ENCODE data around the gene TFPT. TPM values are rescaled to one million over a fixed set of nuclear protein-coding genes. Genes with fewer than 3 reads are reported as not detected.

The TFPT gene
- total and polyA plus RNA-seq, 2 of the 13 experiments (the other 11 are each of a cell fraction or from before 2014, with no cell fraction given): 8.4 to 10.7 TPM

GRCh38 chr19:54063350-54064116 is 51.9 kb downstream of the TFPT start, which contains the start of gene VSTM1:
Gene VSTM1, minus strand, starts transcription at chr19:54063897. Its CDS starts 120 bp downstream, at chr19:54063777.
- FAIRE-seq: no peak
- no peak within 1 kb of the TSS for H2AFZ ChIP-seq (ENCODE audit: low read length)
- no peaks in the 10 kb centered on the region for H3K36me3 ChIP-seq (replicated peaks in 1 of 2; ENCODE audit: control insufficient read depth in 1 of 2, insufficient read depth in 2 of 2, low read length in 2 of 2)
- ChIA-PET POLR2A (no interaction called here), CTCF (ENCODE audit: low intra/inter-chr PET ratio, low total read pairs) (no interaction called here)
- no TSS peak for BruUV-seq (replicated peaks)
- DNase-seq (ENCODE audit: low spot score): no peak
- no peak within 1 kb of the TSS for H3K4me2 ChIP-seq (ENCODE audit: low read depth, low read length)
- no peak for ATAC-seq
- WGBS (ENCODE audit: low lambda C conversion rate): 73% methylated on average over 34 of the region's 34 CpGs
- H3K4me1 ChIP-seq (ENCODE audit: insufficient read depth, low read length): no peaks in the 10 kb centered on the region
- no peak within 1 kb of the TSS for H3K27ac ChIP-seq (ENCODE audit: extremely low read length, insufficient read depth, low read length)
- intact Hi-C loops (cut with micrococcal nuclease; ENCODE audit: unreplicated experiment): no loop called here
- H3K9me3 ChIP-seq (ENCODE audit: low read length): no peaks in the 10 kb centered on the region
- in situ Hi-C loops (cut with HindIII; ENCODE audit: extremely low pct_ligation_motif_present, low pct_unique_long_range_greater_than_20kb): no loop called here
- H3K4me3 ChIP-seq (replicated peaks in 1 of 3; ENCODE audit: insufficient read depth in 1 of 3, low read depth in 2 of 3, low read length in 3 of 3): no peak within 1 kb of the TSS
- H3K79me2 ChIP-seq (ENCODE audit: insufficient read depth, low read length): no peaks in the 10 kb centered on the region
- H4K20me1 ChIP-seq (ENCODE audit: insufficient read depth, low read length): no peaks in the 10 kb centered on the region
- H3K27me3 ChIP-seq (ENCODE audit: control insufficient read depth in 1 of 2, insufficient read depth in 2 of 2, low read length in 2 of 2): peaks cover 0 to 14% of the 10 kb centered on the region in 2 experiments; a peak in 2 of 5 replicates
- no peak within 1 kb of the TSS for H3K9ac ChIP-seq (ENCODE audit: insufficient read depth, low read depth, low read length)
- TF ChIP-seq CREBL2 (CRISPR knock-in tag; IDR thresholded peaks at IDR 0.05; ENCODE audit: borderline replicate concordance) (no peak), ZZZ3 (CRISPR knock-in tag; IDR thresholded peaks at IDR 0.05; ENCODE audit: borderline replicate concordance) (no peak), ZBTB10 (CRISPR knock-in tag; IDR thresholded peaks at IDR 0.05; ENCODE audit: borderline replicate concordance) (no peak), ZBTB34 (CRISPR knock-in tag; IDR thresholded peaks at IDR 0.05) (no peak), HIC2 (CRISPR knock-in tag; IDR thresholded peaks at IDR 0.05; ENCODE audit: low read depth) (no peak), ZNF263 (CRISPR knock-in tag; IDR thresholded peaks at IDR 0.05) (no peak), SOX5 (CRISPR knock-in tag; IDR thresholded peaks at IDR 0.05; ENCODE audit: borderline replicate concordance) (no peak), ZSCAN25 (CRISPR knock-in tag; IDR thresholded peaks at IDR 0.05) (no peak), NONO (IDR thresholded peaks at IDR 0.05) (no peak), NONO (CRISPR knock-in tag; conservative IDR thresholded peaks at IDR 0.05) (no peak), ZBED4 (CRISPR knock-in tag; IDR thresholded peaks at IDR 0.05; ENCODE audit: borderline replicate concordance) (no peak), NFIB (CRISPR knock-in tag; IDR thresholded peaks at IDR 0.05; ENCODE audit: borderline replicate concordance) (no peak), STAT5B (CRISPR knock-in tag; IDR thresholded peaks at IDR 0.05) (no peak), MYC (CRISPR knock-in tag; IDR thresholded peaks at IDR 0.05; ENCODE audit: borderline replicate concordance) (no peak)
